Occipital lobe (tissue), 2 donors: ENCODE results near the gene GMDS. TPM values are rescaled to one million over a fixed set of nuclear protein-coding genes. Genes with fewer than 3 reads are reported as not detected.

Experiments
- DNase-seq: peaks from one replicate; lab custom pipeline; 2025; lab: John Stamatoyannopoulos, UW
- total RNA-seq: library from RNA; depleted of rRNA; stranded (reverse); fragments of >200 nt; gene quantifications from one replicate; pipeline ENCODE4 v1.2.3, GENCODE V29; 2014

The GMDS gene
- total RNA-seq, 1 donor from 2014 or later = 6.1 TPM

DNA sequence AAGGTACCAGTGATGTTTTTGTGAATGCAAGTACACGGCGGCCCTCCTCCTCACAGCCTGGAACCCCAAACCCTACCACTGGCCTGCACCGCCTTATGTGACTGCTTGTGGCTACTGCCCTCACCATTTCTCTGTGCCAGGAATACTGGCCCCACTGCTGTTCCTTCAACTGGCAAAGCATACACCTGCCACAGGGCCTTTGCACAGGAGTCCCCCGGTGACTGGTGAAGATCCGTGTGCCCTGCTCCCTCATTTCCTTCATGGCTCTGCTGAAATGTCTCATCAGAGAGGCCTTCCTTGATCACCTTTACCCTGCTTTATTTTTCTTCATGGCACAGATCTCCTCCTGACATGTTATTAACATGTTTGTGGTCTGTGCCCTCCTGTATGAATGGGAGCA, 581.9 kb downstream of the GMDS start:
- no peak for DNase-seq

GRCh38 chr6:1662534-1662933, 582.9 kb downstream of the GMDS start:
- no peak for DNase-seq

- DNase-seq = no peak
Measured at GRCh38 chr6:1659816-1660215, 585.6 kb downstream of the GMDS start.

GRCh38 chr6:1658212-1659005, 587.0 kb downstream of the GMDS start:
- DNase-seq = no peak

DNA sequence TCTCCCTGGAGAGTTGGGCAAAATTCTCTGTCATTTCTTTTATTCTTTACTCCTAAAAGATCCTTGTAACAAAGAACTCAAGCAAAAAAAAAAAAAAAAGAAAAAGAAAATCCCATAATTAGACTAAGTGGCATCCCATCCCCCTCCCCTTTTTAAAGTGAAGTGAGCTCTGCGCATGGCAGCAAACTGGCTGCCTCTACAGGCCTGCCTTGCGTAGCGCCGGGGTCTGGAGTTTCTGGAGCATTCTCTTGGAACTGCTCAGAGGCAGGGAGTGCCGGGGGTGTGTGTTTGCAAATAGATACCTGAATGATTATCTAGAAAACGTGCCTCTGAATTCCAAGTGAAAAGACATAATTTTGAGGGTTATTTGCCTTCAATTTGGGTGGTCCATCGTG, 587.6 kb downstream of the GMDS start:
- no peak for DNase-seq

DNA sequence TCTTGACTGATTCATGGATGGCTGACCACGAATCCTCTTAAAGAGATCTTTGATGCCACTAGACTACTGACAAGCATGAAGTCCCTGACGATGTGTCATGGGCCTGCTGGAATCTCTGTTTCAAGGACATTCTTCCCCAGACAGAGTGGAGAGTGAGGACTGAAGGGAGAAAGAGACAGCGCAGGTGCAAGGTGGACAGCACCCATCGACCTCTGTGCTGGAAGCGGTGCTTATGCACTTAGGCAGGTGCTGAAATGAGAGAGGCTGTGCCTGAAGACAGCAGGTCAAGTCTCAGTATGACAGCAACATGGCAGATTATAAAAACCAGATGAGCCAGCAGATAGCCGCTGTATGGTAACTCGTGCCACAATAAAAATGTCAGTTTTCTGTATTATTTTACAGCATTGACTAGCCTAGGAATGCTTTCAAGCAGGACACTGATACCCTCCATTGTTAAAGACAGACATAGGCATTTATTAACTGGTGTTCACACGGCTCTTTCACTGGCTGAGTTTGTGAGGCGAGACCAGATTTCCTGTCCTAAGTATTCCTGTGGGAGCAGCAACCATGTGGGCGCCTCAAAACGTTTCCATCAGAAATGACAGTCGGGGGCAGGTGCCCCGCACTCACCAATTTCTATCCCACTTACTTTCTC, 588.2 kb downstream of the GMDS start:
- DNase-seq = no peak

GRCh38 chr6:1654054-1654453, 591.4 kb downstream of the GMDS start:
- DNase-seq = no peak

- no peak for DNase-seq
Measured at GRCh38 chr6:1652842-1653241, 592.6 kb downstream of the GMDS start.

GRCh38 chr6:1651362-1651761, 594.0 kb downstream of the GMDS start:
- no peak for DNase-seq

DNA sequence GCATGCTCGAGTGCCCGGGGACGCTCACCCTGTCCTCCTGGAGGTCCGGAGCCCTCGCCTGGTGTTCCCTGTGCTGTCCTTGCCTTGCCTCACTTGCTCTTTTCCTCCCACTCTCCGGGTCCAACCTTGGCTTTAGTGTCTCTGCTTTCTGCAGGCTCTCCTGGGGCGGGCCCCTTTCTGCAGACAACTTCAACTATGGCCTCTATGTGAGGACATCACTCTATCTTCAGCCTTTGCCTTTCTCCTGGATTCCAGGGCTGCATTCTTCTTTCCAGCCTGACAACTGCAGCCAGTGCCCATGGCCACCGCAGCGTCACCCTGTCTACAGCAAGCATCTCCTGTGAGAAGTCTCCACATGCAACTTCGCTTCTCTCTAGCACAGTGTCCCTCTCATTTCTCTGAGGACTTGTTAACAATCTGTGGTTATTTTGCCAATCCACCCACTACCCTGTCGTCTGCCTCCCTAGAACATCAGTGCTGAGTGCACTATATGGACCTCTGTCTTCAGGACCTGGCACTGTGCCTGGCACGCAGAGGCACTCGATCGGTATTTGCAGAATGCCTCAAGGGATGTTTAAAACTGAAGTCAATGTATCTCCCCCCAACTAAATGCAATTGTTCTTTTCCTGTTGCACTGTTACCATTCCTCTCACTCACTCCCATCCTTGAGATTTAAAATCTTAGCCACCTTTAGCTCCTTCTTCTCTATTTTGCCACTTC, 599.8 kb downstream of the GMDS start:
- no peak for DNase-seq

GRCh38 chr6:1644516-1645060, 600.8 kb downstream of the GMDS start:
- no peak for DNase-seq

DNA sequence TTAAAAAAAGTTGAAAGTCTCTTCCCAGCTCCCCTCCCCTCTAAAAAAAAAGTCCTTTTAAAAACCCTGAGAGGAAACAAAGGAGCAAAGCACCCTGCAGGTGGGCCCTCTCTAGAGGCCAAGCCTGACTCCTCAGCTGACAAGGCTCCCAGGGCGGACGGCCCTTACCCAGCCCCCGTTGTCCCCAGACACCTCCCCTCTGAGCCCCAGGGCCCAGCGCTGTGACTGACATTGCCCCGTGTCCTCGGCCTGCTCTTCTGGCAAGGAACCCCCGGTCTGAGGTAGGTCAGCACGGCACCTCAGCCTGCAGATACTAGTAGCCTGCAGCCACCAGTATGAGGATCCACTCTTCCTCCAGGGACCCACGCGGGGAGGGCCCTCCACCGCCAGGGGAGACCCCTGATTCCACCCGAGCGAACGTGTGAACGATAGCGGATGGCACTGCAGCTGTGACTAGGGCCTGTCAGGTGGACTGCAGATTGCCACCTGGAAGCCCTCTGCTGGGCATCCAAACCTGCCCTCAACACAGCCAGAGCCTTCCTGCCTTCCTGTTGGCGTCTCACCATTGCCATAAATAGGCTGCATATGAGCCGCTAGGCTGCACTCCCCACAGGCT, 601.5 kb downstream of the GMDS start:
- DNase-seq = no peak

DNA sequence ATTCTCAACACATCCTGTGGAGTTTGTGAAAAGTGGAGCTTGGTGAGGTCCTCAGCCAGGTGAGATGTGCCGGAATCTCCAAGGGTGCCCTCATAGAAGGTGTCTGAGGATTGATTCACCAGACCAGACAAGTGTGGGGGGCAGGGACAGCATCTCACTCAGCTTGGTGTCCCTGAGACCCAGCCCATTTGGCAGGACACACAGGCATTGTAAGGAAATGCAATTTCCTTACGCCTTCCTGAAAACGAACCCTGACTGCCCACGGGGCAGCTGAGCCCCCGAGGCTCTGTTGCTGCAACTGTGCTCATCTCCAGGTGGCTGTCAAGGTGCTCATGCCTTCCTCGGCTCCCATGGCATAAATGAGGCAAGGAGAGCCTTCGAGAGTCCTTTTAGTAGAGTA, 602.3 kb downstream of the GMDS start:
- DNase-seq = no peak

DNA sequence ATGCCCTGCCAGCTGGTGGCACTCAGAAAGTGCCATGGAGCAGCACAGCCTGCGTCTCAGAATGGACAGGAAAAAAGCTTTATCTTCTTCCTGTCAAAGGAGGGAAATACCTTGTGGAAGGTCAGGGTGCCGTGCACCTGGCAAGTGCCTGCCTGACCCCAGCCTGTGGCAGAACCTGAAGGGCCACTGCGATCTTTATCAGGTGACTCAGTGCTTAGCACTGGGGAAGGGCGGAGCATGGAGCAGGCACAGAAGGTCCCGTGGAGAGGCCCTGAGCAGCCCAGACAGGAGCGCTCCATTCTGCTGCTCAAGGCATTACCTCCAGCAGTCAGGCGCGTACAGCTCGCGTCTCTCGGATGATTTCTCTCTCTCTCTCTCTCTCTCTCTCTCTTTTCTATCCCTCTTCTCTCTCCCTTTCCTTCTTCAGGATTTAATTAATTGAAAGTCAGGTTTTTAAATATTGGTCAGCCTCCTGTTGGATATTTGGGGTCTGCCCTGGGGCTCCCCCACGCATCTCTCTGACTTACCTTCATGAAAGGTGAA, 604.0 kb downstream of the GMDS start:
- no peak for DNase-seq

- DNase-seq = no peak
Measured at GRCh38 chr6:1640476-1640875, 604.9 kb downstream of the GMDS start.

DNA sequence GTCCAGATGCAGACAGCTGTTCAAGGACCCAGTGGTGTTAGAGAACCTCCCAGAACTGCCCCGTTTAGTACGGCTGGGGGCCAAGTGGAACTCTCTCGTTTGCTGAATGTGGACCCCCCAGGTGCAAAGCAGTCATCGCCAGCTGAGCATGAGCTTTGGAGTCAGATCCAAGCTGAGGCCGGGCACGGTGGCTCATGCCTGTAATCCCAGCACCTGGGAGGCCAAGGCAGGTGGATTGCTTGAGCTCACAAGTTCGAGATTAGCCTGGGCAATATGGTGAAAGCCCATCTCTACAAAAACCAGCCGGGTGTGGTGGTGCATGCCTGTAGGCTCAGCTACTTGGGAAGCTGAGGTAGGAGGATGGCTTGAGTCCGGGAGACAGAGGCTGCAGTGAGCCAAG, 606.0 kb downstream of the GMDS start:
- no peak for DNase-seq

GRCh38 chr6:1636971-1637871, 608.2 kb downstream of the GMDS start:
- DNase-seq = no peak

DNA sequence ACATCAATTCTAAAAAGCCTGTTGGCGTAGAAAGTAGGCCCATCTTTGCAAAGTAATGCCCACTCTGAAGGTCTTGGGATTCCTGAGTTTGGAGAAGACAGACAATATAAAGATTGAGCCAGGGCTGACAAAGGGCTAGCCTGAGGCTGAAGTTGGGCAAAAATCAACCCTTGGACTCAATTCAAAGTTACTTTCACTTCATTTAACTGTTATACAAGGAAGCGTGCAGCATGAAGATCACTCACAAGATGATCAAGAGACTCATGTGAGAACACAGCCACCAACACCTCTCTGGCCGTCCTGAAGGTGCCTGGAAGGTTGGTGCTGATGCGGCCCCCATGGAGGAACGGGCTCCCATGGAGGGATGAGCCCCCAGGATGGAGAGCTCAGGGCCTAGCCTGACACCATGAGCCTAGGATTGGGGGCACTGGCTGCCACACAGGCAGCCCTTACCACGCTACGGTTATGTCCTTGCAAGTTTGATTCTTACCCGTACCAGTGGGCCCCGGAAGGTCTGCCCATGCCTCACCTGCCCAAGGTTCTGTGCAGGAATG, 609.1 kb downstream of the GMDS start:
- no peak for DNase-seq

- DNase-seq = no peak
Measured at GRCh38 chr6:1635305-1636010, 609.9 kb downstream of the GMDS start.

DNA sequence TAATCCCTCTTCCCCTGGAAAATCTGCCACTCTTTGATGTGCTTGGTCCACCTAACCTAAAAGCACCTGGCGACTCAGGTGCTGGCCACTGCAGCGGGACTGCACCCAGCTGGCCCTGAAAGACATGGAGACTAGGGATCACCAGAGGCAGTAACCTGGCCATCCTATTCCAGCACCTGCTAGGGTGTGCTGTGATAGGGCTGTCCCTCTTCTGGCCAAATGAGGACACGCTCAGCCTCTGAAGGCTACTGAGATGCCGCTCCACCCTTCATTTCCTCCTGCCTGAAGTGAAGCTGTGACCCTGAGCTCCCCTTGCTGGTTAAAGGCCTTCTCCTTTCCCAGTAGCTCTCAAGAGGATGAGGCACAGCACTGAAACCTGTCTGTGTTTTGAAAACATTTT, 611.3 kb downstream of the GMDS start:
- DNase-seq = no peak
